Liver (tissue), 9 donors: ENCODE data around the gene RDX. TPM values are rescaled to one million over a fixed set of nuclear protein-coding genes. Genes with fewer than 3 reads are reported as not detected.

Experiments
- DNase-seq: peaks from one replicate; pipeline ENCODE4 v3.0.0-alpha.2; 2017; ENCODE audit warnings: low spot score
- H3K27ac ChIP-seq, 2 donors: one replicate each; pipeline ENCODE4 v1.7.0; 2013; ENCODE audit warnings: inconsistent platforms in 2 of 2, low read length in 2 of 2, control low read depth in 1 of 2, low read depth in 1 of 2, mild to moderate bottlenecking in 1 of 2
- H3K27me3 ChIP-seq, 4 donors: one replicate each; pipeline versions ENCODE4 v1.6.1 to v1.7.0; 2013; ENCODE audit warnings: low read length in 3 of 4, inconsistent platforms in 1 of 4, mild to moderate bottlenecking in 1 of 4, moderate library complexity in 1 of 4; ENCODE audit not compliant: control insufficient read depth in 4 of 4, insufficient read depth in 4 of 4
- H3K36me3 ChIP-seq, 4 donors: one replicate each; pipeline versions ENCODE4 v1.6.1 to v1.7.0; 2013; ENCODE audit warnings: low read length in 3 of 4, mild to moderate bottlenecking in 3 of 4, low read depth in 1 of 4, moderate library complexity in 1 of 4; ENCODE audit not compliant: control insufficient read depth in 4 of 4, insufficient read depth in 3 of 4
- H3K4me1 ChIP-seq, 4 donors: one replicate each; pipeline versions ENCODE4 v1.6.1 to v1.7.0; 2013; ENCODE audit warnings: low read length in 3 of 4, mild to moderate bottlenecking in 3 of 4, moderate library complexity in 1 of 4; ENCODE audit not compliant: control insufficient read depth in 4 of 4, insufficient read depth in 4 of 4
- H3K4me3 ChIP-seq, 3 donors: one replicate each; pipeline versions ENCODE4 v1.6.1 to v1.7.0; 2013; ENCODE audit warnings: low read length in 3 of 3, control low read depth in 1 of 3, low read depth in 1 of 3, mild to moderate bottlenecking in 1 of 3
- H3K9ac ChIP-seq, 2 donors: one replicate each; pipeline ENCODE4 v1.7.0; 2013; ENCODE audit warnings: low read length in 2 of 2, mild to moderate bottlenecking in 2 of 2, moderate library complexity in 2 of 2, control low read depth in 1 of 2, low read depth in 1 of 2
- H3K9me3 ChIP-seq, 4 donors: one replicate each; pipeline versions ENCODE4 v1.6.1 to v1.7.0; 2013; ENCODE audit warnings: low read length in 3 of 4; ENCODE audit not compliant: control insufficient read depth in 4 of 4
- ATF3 ChIP-seq: IDR thresholded peaks from 2 replicates; pipeline ENCODE4 v1.6.1; 2016; ENCODE audit warnings: antibody characterized with exemption
- CTCF ChIP-seq: fragments of 150-350 bp; IDR thresholded peaks from 2 replicates; pipeline ENCODE4 v1.5.1; 2017; ENCODE audit warnings: improper control_type of control experiment, low read depth, low read length; ENCODE audit not compliant: missing input control
- EGR1 ChIP-seq, 2 donors: IDR thresholded peaks; 2 replicates each; pipeline ENCODE4 v1.6.1; 2016 to 2018; ENCODE audit warnings: antibody characterized with exemption in 2 of 2, low read depth in 2 of 2
- FOXA1 ChIP-seq: IDR thresholded peaks from 2 replicates; pipeline ENCODE4 v1.6.1; 2016; ENCODE audit warnings: antibody characterized with exemption
- HNF4A ChIP-seq, 2 donors: conservative IDR thresholded peaks; 2 replicates each; pipeline ENCODE4 v1.6.1; 2016; ENCODE audit warnings: antibody characterized with exemption in 2 of 2, mild to moderate bottlenecking in 2 of 2
- HNF4G ChIP-seq: IDR thresholded peaks from 2 replicates; pipeline ENCODE4 v1.6.1; 2016; ENCODE audit warnings: antibody characterized with exemption
- MAX ChIP-seq: IDR thresholded peaks from 2 replicates; pipeline ENCODE4 v1.6.1; 2016; ENCODE audit warnings: antibody characterized with exemption
- NR2F2 ChIP-seq: IDR thresholded peaks from 2 replicates; pipeline ENCODE4 v1.6.1; 2016; ENCODE audit warnings: antibody characterized with exemption
- RAD21 ChIP-seq, 2 donors: IDR thresholded peaks; 2 replicates each; pipeline ENCODE4 v1.6.1; 2016; ENCODE audit warnings: antibody characterized with exemption in 2 of 2, mild to moderate bottlenecking in 2 of 2
- REST ChIP-seq: IDR thresholded peaks from 2 replicates; pipeline ENCODE4 v1.6.1; 2016; ENCODE audit warnings: antibody characterized with exemption, mild to moderate bottlenecking
- RXRA ChIP-seq, 2 donors: IDR thresholded peaks; 2 replicates each; pipeline ENCODE4 v1.6.1; 2017 to 2018; ENCODE audit warnings: antibody characterized with exemption in 2 of 2, mild to moderate bottlenecking in 1 of 2
- SP1 ChIP-seq: IDR thresholded peaks from 2 replicates; pipeline ENCODE4 v1.6.1; 2018; ENCODE audit warnings: antibody characterized with exemption, mild to moderate bottlenecking
- YY1 ChIP-seq: IDR thresholded peaks from 2 replicates; pipeline ENCODE4 v1.6.1; 2016; ENCODE audit warnings: antibody characterized with exemption, mild to moderate bottlenecking
- ZBTB33 ChIP-seq: IDR thresholded peaks from 2 replicates; pipeline ENCODE4 v1.6.1; 2016; ENCODE audit warnings: antibody characterized with exemption
- WGBS: extraction: QIAGEN DNeasy Blood & Tissue Kit; methylation state at CpG from one replicate; pipeline ENCODE4 v1.1.7; 2013; 5-methylcytosine and 5-hydroxymethylcytosine counted together
- polyA plus RNA-seq, 2 donors: library from polyadenylated mRNA; stranded (reverse) in 1 of 2; unstranded in 1 of 2; fragments of 200-250 nt in 1 of 2; fragments of >200 nt in 1 of 2; fragmentation: Nextera tagmentation in 1 of 2; extraction: Ambion mirVana in 1 of 2; gene quantifications; one replicate each; pipeline versions ENCODE4 v1.2.1 to v1.2.3, GENCODE V29; 2013 to 2015
- total RNA-seq, 2 donors: library from RNA; depleted of rRNA; stranded (reverse); fragments of >200 nt; gene quantifications; one replicate each; pipeline ENCODE4 v1.2.3, GENCODE V29; 2014
- donor health status: healthy.
- donor health status: healthy.
- donor health status: healthy.
- donor health status: healthy.
- donor health status: healthy.

The RDX gene
- total and polyA plus RNA-seq, 4 donors = 19.9 to 116 (median 53.9) TPM

GRCh38 chr11:110199184-110199981 lies 97.0 kb downstream of the RDX start:
- TF ChIP-seq NR2F2 (no peak), HNF4G (no peak), ATF3 (no peak), MAX (peak; percentile 61), HNF4A (conservative IDR thresholded peaks at IDR 0.05) (peak; percentile 48 to 75), REST (no peak), YY1 (peak; percentile 34), RXRA (IDR thresholded peaks at IDR 0.05) (peak; percentile 49 to 62), ZBTB33 (no peak), SP1 (peak; percentile 37), FOXA1 (no peak), EGR1 (IDR thresholded peaks at IDR 0.05; ENCODE audit: low read depth in 2 of 2) (peak in 1 of 2 donors; percentile 22), CTCF (no peak), RAD21 (IDR thresholded peaks at IDR 0.05) (peak; percentile 51 to 64)
- Histone ChIP-seq H3K4me3 (no peak overlapping the region), H3K36me3 (no peaks in the 10 kb centered on the region), H3K9ac (no peak overlapping the region), H3K27ac (peak overlapping the region in 1 of 2 donors; percentile 10), H3K9me3 (no peaks in the 10 kb centered on the region), H3K27me3 (no peaks in the 10 kb centered on the region), H3K4me1 (peaks cover 3 to 13% (median 11%) of the 10 kb centered on the region in 4 donors)
- no peak for DNase-seq
- WGBS = 52% methylated on average over 4 of the region's 4 CpGs
